PC-3 (cell line): ENCODE results near the gene ATP6AP1. TPM values are rescaled to one million over a fixed set of nuclear protein-coding genes. Genes with fewer than 3 reads are reported as not detected.

ENCODE experiments used
- ATAC-seq: fragments of 200-7000 bp; cut with Tn5 transposase; 2 replicates; pipeline ENCODE4 v1.9.1; 2020; ENCODE audit warnings: mild to moderate bottlenecking, moderate library complexity
- BruUV-seq: library from RNA; stranded (reverse); fragments of 400-500 nt; replicated peaks from 2 replicates; lab custom pipeline; 2021; lab: Mats Ljungman, UMichigan
- CTCF ChIA-PET: fragments of 300-600 bp; sonication (Branson Sonifier 250); formaldehyde crosslinking; loops from one replicate; lab custom pipeline; 2022; ENCODE audit warnings: antibody characterized with exemption; lab: Charles Lee
- POLR2A ChIA-PET: fragments of 300-600 bp; sonication (Branson Sonifier 250); formaldehyde crosslinking; loops from one replicate; lab custom pipeline; 2022; ENCODE audit warnings: antibody characterized with exemption; ENCODE audit not compliant: unreplicated experiment; lab: Charles Lee
- DNase-seq: peaks from one replicate; pipeline ENCODE4 v3.0.0-alpha.2; 2015
- H2AFZ ChIP-seq: fragments of 300-600 bp; sonication (generic); 2 replicates; pipeline ENCODE4 v1.6.0; 2016; ENCODE audit warnings: antibody characterized with exemption, low read length
- H3F3A ChIP-seq: fragments of 300-600 bp; sonication (generic); one replicate; pipeline ENCODE4 v1.6.0; 2017; ENCODE audit warnings: antibody characterized with exemption, low read length, control low read depth, mild to moderate bottlenecking; ENCODE audit not compliant: unreplicated experiment
- H3K27ac ChIP-seq: fragments of 300-600 bp; sonication (generic); 2 replicates; pipeline ENCODE4 v1.5.1; 2016; ENCODE audit warnings: mild to moderate bottlenecking, low read length
- H3K27me3 ChIP-seq: fragments of 300-600 bp; sonication (generic); 2 replicates; pipeline ENCODE4 v1.6.1; 2016; ENCODE audit warnings: low read length, mixed read lengths
- H3K36me3 ChIP-seq: fragments of 300-600 bp; sonication (generic); 2 replicates; pipeline ENCODE4 v1.6.1; 2016; ENCODE audit warnings: low read depth, mixed run types, low read length, mixed read lengths
- H3K4me1 ChIP-seq: fragments of 300-600 bp; sonication (generic); 2 replicates; pipeline ENCODE4 v1.5.1; 2016; ENCODE audit warnings: low read length; ENCODE audit not compliant: insufficient read depth
- H3K4me2 ChIP-seq: fragments of 300-600 bp; sonication (generic); 2 replicates; pipeline ENCODE4 v1.6.0; 2016; ENCODE audit warnings: low read length
- H3K4me3 ChIP-seq: fragments of 300-600 bp; sonication (generic); 2 replicates; pipeline ENCODE4 v1.5.1; 2016; ENCODE audit warnings: mild to moderate bottlenecking, low read length, mixed read lengths
- H3K79me2 ChIP-seq: fragments of 300-600 bp; sonication (generic); 2 replicates; pipeline ENCODE4 v1.6.1; 2017; ENCODE audit warnings: low read length, mixed read lengths
- H3K9ac ChIP-seq: fragments of 300-600 bp; sonication (generic); 2 replicates; pipeline ENCODE4 v1.6.0; 2016; ENCODE audit warnings: mild to moderate bottlenecking, low read length
- H3K9me2 ChIP-seq: fragments of 300-600 bp; sonication (generic); replicated peaks from 2 replicates; pipeline ENCODE4 v1.6.1; 2016; ENCODE audit warnings: mixed run types, low read length, mixed read lengths
- H3K9me3 ChIP-seq: fragments of 300-600 bp; sonication (generic); 2 replicates; pipeline ENCODE4 v1.6.1; 2016; ENCODE audit warnings: low read length, mixed read lengths
- H4K20me1 ChIP-seq: fragments of 300-600 bp; sonication (generic); 2 replicates; pipeline ENCODE4 v1.6.1; 2016; ENCODE audit warnings: low read length, mixed read lengths
- CTCF ChIP-seq: fragments of 300-600 bp; sonication (generic); conservative IDR thresholded peaks from 2 replicates; pipeline ENCODE4 v1.5.1; 2017; ENCODE audit warnings: antibody characterized with exemption, low read depth, mild to moderate bottlenecking, low read length
- EZH2 ChIP-seq: fragments of 300-600 bp; sonication (generic); IDR thresholded peaks from one replicate; pipeline ENCODE4 v1.6.1; 2017; ENCODE audit warnings: antibody characterized with exemption, mild to moderate bottlenecking, low read length; ENCODE audit not compliant: unreplicated experiment
- EZH2phosphoT487 ChIP-seq: fragments of 300-600 bp; sonication (generic); IDR thresholded peaks from 2 replicates; pipeline ENCODE4 v1.6.1; 2018; ENCODE audit warnings: mild to moderate bottlenecking, antibody characterized with exemption, low read length, borderline replicate concordance
- intact Hi-C: fragments of 100-400 bp; cut with micrococcal nuclease; formaldehyde crosslinking; loops from 2 replicates; pipeline ENCODE4 v1.9.0; 2023
- total RNA-seq: library from RNA; depleted of rRNA; stranded (reverse); fragments of >200 nt; gene quantifications from 2 replicates; pipeline ENCODE4 v1.2.3, GENCODE V29; 2014

Gene ATP6AP1
- total RNA-seq, 1 experiment from 2014 or later: 68.7 TPM

GRCh38 chrX:154469880-154470279 is 41.4 kb downstream of the ATP6AP1 start:
- Histone ChIP-seq H3K36me3 (no peaks in the 10 kb centered on the region; the same call in 1 of the 2 replicates), H3K27ac (no peak overlapping the region), H3K4me1 (no peaks in the 10 kb centered on the region), H3K9me3 (no peaks in the 10 kb centered on the region), H3K27me3 (no peaks in the 10 kb centered on the region), H3K4me3 (no peak overlapping the region), H3K79me2 (no peaks in the 10 kb centered on the region), H3K9me2 (no peaks in the 10 kb centered on the region), H2AFZ (no peak overlapping the region), H3K4me2 (no peak overlapping the region), H4K20me1 (no peaks in the 10 kb centered on the region), H3K9ac (no peak overlapping the region), H3F3A (no peaks in the 10 kb centered on the region)
- TF ChIP-seq CTCF: no peak
- TF ChIP-seq EZH2phosphoT487: no peak
- no peak for TF ChIP-seq EZH2
- BruUV-seq: no TSS peak
- POLR2A ChIA-PET: no interaction called here
- CTCF ChIA-PET: no interaction called here
- DNase-seq: no peak
- ATAC-seq: no peak
- intact Hi-C loops: no loop called here

- no peak overlapping the region for H2AFZ ChIP-seq
- H3K9ac ChIP-seq: no peak overlapping the region
- no peaks in the 10 kb centered on the region for H3K4me1 ChIP-seq
- no peak overlapping the region for H3K4me2 ChIP-seq
- intact Hi-C loops: no loop called here
- no peaks in the 10 kb centered on the region for H3K9me2 ChIP-seq
- H3K79me2 ChIP-seq: no peaks in the 10 kb centered on the region
- H3K36me3 ChIP-seq: no peaks in the 10 kb centered on the region; the same call in 1 of the 2 replicates
- H3K27ac ChIP-seq: no peak overlapping the region
- no peaks in the 10 kb centered on the region for H3K9me3 ChIP-seq
- no peaks in the 10 kb centered on the region for H3F3A ChIP-seq
- ChIA-PET CTCF (no interaction called here), POLR2A (no interaction called here)
- H4K20me1 ChIP-seq: no peaks in the 10 kb centered on the region
- no peak for DNase-seq
- no peak for TF ChIP-seq EZH2phosphoT487
- no peak for TF ChIP-seq CTCF
- TF ChIP-seq EZH2: no peak
- no TSS peak for BruUV-seq
- no peak for ATAC-seq
- H3K27me3 ChIP-seq: no peaks in the 10 kb centered on the region
- H3K4me3 ChIP-seq: no peak overlapping the region
Observed at GRCh38 chrX:154470434-154470833, 42.0 kb downstream of the ATP6AP1 start.

GRCh38 chrX:154470914-154471568 is 42.6 kb downstream of the ATP6AP1 start:
- no peak overlapping the region for H3K4me3 ChIP-seq
- H3K36me3 ChIP-seq: no peaks in the 10 kb centered on the region; the same call in 1 of the 2 replicates
- DNase-seq (no peak), ATAC-seq (no peak)
- ChIA-PET CTCF (no interaction called here), POLR2A (no interaction called here)
- no peak overlapping the region for H3K27ac ChIP-seq
- H3K4me2 ChIP-seq: no peak overlapping the region
- no peaks in the 10 kb centered on the region for H3K9me2 ChIP-seq
- H3K79me2 ChIP-seq: no peaks in the 10 kb centered on the region
- no peaks in the 10 kb centered on the region for H3K9me3 ChIP-seq
- H3K27me3 ChIP-seq: no peaks in the 10 kb centered on the region
- no peaks in the 10 kb centered on the region for H3K4me1 ChIP-seq
- BruUV-seq: no TSS peak
- no peaks in the 10 kb centered on the region for H4K20me1 ChIP-seq
- intact Hi-C loops: no loop called here
- no peaks in the 10 kb centered on the region for H3F3A ChIP-seq
- H3K9ac ChIP-seq: no peak overlapping the region
- no peak overlapping the region for H2AFZ ChIP-seq
- TF ChIP-seq EZH2phosphoT487: no peak
- no peak for TF ChIP-seq EZH2
- TF ChIP-seq CTCF: no peak
